SU-DHL-6 (cell line): ENCODE data around the gene HIVEP3.

Experiments used
- EZH2phosphoT487 ChIP-seq: fragments of 200-600 bp; sonication (generic), shearing (Covaris generic); conservative IDR thresholded peaks from 2 replicates; pipeline ENCODE4 v1.6.1; 2018; ENCODE audit warnings: mild to moderate bottlenecking, antibody characterized with exemption, low read length, moderate library complexity, mixed read lengths
- TF ChIP-seq, protein P1 (sequence below): fragments of 200-600 bp; sonication (generic); IDR thresholded peaks from one replicate; pipeline ENCODE4 v1.5.1; 2017; ENCODE audit warnings: antibody characterized with exemption, mild to moderate bottlenecking, low read length, moderate library complexity; ENCODE audit not compliant: insufficient read depth, poor library complexity, severe bottlenecking

DNA sequence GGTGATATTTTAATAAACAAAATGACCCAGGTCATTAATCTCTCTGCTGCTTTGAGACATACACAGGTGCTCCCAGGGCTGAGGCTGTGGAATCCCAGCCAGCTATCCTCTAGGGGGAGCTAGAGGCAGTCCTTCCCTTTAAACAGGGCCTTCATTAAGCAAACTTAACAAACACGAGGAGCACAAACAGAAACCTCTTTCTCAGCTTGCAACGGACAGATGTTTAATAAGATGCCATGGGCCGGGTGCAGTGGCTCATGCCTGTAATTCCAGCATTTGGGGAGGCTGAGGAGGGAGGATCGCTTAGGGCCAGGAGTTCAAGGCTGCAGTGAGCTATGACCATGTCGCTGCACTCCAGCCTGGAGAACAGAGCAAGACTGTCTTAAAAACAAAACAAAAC, 106.7 kb downstream of the HIVEP3 start:
- TF ChIP-seq, protein P1, sequence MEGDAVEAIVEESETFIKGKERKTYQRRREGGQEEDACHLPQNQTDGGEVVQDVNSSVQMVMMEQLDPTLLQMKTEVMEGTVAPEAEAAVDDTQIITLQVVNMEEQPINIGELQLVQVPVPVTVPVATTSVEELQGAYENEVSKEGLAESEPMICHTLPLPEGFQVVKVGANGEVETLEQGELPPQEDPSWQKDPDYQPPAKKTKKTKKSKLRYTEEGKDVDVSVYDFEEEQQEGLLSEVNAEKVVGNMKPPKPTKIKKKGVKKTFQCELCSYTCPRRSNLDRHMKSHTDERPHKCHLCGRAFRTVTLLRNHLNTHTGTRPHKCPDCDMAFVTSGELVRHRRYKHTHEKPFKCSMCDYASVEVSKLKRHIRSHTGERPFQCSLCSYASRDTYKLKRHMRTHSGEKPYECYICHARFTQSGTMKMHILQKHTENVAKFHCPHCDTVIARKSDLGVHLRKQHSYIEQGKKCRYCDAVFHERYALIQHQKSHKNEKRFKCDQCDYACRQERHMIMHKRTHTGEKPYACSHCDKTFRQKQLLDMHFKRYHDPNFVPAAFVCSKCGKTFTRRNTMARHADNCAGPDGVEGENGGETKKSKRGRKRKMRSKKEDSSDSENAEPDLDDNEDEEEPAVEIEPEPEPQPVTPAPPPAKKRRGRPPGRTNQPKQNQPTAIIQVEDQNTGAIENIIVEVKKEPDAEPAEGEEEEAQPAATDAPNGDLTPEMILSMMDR = peak; percentile 90
- no peak for TF ChIP-seq EZH2phosphoT487
